ENCODE results near the gene YIF1A.
"Not testable (repeated sequence)": the region's sequence is repeated elsewhere in the genome, so short reads cannot be mapped to it uniquely, and the experiment has no call there.

Gene YIF1A

GRCh38 chr11:66268952-66269905 lies 19.7 kb downstream of the YIF1A start:
- no peak for DNase-seq (ENCODE audit: low read depth)

GRCh38 chr11:66268244-66268951 lies 20.5 kb downstream of the YIF1A start, which contains the start of gene RAB1B:
RAB1B (plus strand) TSS chr11:66268639; CDS start chr11:66268680, 41 bp downstream.
- peak; percentile 100 for DNase-seq (ENCODE audit: low read depth)

GRCh38 chr11:66267379-66268243 lies 21.3 kb downstream of the YIF1A start:
- peak; percentile 78 for DNase-seq (ENCODE audit: low read depth)

- no peak for DNase-seq (ENCODE audit: low read depth)
These were observed 21.9 kb downstream of the YIF1A start for GRCh38 chr11:66267039-66267378.

- DNase-seq (ENCODE audit: low read depth), result no peak
These were observed 22.4 kb downstream of the YIF1A start for GRCh38 chr11:66266378-66267038.

- DNase-seq (ENCODE audit: low read depth), result no peak
These were observed 23.2 kb downstream of the YIF1A start for GRCh38 chr11:66265531-66266377.

- DNase-seq (ENCODE audit: low read depth), result no peak
These were observed 24.0 kb downstream of the YIF1A start for GRCh38 chr11:66264914-66265313.

- no peak for DNase-seq (ENCODE audit: low read depth)
These were observed 24.6 kb downstream of the YIF1A start for GRCh38 chr11:66264383-66264782.

- no peak for DNase-seq (ENCODE audit: low read depth)
These were observed 25.2 kb downstream of the YIF1A start for GRCh38 chr11:66263785-66264184.

- no peak for DNase-seq (ENCODE audit: low read depth)
These were observed 25.7 kb downstream of the YIF1A start for GRCh38 chr11:66263231-66263630.

GRCh38 chr11:66262696-66263095 lies 26.2 kb downstream of the YIF1A start:
- no peak for DNase-seq (ENCODE audit: low read depth)

GRCh38 chr11:66262191-66262590 lies 26.8 kb downstream of the YIF1A start:
- DNase-seq (ENCODE audit: low read depth), result no peak

GRCh38 chr11:66261578-66261977 lies 27.4 kb downstream of the YIF1A start:
- DNase-seq (ENCODE audit: low read depth), result no peak

- DNase-seq (ENCODE audit: low read depth), result no peak
These were observed 29.0 kb downstream of the YIF1A start for GRCh38 chr11:66259956-66260355.

- DNase-seq (ENCODE audit: low read depth), result no peak
These were observed 29.7 kb downstream of the YIF1A start for GRCh38 chr11:66259225-66259624.

- DNase-seq (ENCODE audit: low read depth), result no peak
These were observed 30.5 kb downstream of the YIF1A start for GRCh38 chr11:66258473-66258893.

- not testable (repeated sequence) for DNase-seq (ENCODE audit: low read depth)
These were observed 35.9 kb downstream of the YIF1A start for GRCh38 chr11:66253081-66253480.

- no peak for DNase-seq (ENCODE audit: low read depth)
These were observed 37.1 kb downstream of the YIF1A start for GRCh38 chr11:66251809-66252208.

GRCh38 chr11:66248903-66249302 lies 40.0 kb downstream of the YIF1A start:
- DNase-seq (ENCODE audit: low read depth), result no peak

- no peak for DNase-seq (ENCODE audit: low read depth)
These were observed 41.1 kb downstream of the YIF1A start for GRCh38 chr11:66247801-66248200.

- DNase-seq (ENCODE audit: low read depth), result no peak
These were observed 41.6 kb downstream of the YIF1A start for GRCh38 chr11:66247295-66247694.

Measured in activated gamma-delta T cell treated with anti-CD3 and anti-CD28 coated beads, Interleukin-2, amount 50 U/mL, for 16 hours (primary cell).